ENCODE measurements around the gene IFNG-AS1.

The IFNG-AS1 gene

DNA sequence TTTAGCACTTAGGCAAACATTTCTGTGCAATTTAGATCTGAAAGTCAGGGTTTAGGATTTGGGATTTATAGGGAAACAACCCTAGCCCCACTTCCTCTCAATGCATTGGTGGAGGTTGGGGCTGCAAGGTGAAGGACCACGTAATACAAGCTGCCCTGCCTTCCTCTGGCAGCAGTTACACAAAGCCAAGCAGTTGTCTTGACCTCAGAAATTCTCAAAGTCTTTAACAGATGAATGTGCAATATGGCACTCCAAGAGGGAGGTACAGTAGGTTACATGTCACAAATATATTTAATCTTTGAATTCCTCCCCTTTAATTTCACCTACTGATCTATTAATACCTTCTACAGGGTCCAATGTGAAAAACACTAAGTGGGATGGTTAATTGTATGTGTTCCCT, 23.9 kb downstream of the IFNG-AS1 start (continued):
- TF ChIP-seq, protein P1, sequence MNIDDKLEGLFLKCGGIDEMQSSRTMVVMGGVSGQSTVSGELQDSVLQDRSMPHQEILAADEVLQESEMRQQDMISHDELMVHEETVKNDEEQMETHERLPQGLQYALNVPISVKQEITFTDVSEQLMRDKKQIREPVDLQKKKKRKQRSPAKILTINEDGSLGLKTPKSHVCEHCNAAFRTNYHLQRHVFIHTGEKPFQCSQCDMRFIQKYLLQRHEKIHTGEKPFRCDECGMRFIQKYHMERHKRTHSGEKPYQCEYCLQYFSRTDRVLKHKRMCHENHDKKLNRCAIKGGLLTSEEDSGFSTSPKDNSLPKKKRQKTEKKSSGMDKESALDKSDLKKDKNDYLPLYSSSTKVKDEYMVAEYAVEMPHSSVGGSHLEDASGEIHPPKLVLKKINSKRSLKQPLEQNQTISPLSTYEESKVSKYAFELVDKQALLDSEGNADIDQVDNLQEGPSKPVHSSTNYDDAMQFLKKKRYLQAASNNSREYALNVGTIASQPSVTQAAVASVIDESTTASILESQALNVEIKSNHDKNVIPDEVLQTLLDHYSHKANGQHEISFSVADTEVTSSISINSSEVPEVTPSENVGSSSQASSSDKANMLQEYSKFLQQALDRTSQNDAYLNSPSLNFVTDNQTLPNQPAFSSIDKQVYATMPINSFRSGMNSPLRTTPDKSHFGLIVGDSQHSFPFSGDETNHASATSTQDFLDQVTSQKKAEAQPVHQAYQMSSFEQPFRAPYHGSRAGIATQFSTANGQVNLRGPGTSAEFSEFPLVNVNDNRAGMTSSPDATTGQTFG (tag by site-specific recombination; IDR thresholded peaks at IDR 0.05; ENCODE audit: borderline replicate concordance) = no peak
- TF ChIP-seq, protein P2, sequence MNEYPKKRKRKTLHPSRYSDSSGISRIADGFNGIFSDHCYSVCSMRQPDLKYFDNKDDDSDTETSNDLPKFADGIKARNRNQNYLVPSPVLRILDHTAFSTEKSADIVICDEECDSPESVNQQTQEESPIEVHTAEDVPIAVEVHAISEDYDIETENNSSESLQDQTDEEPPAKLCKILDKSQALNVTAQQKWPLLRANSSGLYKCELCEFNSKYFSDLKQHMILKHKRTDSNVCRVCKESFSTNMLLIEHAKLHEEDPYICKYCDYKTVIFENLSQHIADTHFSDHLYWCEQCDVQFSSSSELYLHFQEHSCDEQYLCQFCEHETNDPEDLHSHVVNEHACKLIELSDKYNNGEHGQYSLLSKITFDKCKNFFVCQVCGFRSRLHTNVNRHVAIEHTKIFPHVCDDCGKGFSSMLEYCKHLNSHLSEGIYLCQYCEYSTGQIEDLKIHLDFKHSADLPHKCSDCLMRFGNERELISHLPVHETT (tag by site-specific recombination; IDR thresholded peaks at IDR 0.05) = no peak

- POLR2A ChIA-PET = no interaction called here
- no peaks in the 10 kb centered on the region for H3K4me1 ChIP-seq (ENCODE audit: control insufficient read depth, insufficient read depth, low read length)
- TF ChIP-seq PRDM1 (tag by site-specific recombination; IDR thresholded peaks at IDR 0.05) = no peak
- TF ChIP-seq ZNF791 (tag by site-specific recombination; IDR thresholded peaks at IDR 0.05) = no peak
- no peak for TF ChIP-seq ZNF132 (tag by site-specific recombination; IDR thresholded peaks at IDR 0.05; ENCODE audit: borderline replicate concordance)
- TF ChIP-seq ZNF221 (tag by site-specific recombination; IDR thresholded peaks at IDR 0.05; ENCODE audit: borderline replicate concordance) = no peak
- no peak for TF ChIP-seq SALL2 (tag by site-specific recombination; IDR thresholded peaks at IDR 0.05; ENCODE audit: borderline replicate concordance)
- no peak for TF ChIP-seq ZSCAN5A (tag by site-specific recombination; IDR thresholded peaks at IDR 0.05)
- TF ChIP-seq, protein P3, sequence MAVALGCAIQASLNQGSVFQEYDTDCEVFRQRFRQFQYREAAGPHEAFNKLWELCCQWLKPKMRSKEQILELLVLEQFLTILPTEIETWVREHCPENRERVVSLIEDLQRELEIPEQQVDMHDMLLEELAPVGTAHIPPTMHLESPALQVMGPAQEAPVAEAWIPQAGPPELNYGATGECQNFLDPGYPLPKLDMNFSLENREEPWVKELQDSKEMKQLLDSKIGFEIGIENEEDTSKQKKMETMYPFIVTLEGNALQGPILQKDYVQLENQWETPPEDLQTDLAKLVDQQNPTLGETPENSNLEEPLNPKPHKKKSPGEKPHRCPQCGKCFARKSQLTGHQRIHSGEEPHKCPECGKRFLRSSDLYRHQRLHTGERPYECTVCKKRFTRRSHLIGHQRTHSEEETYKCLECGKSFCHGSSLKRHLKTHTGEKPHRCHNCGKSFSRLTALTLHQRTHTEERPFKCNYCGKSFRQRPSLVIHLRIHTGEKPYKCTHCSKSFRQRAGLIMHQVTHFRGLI (tag by site-specific recombination; IDR thresholded peaks at IDR 0.05) = no peak
- no peak for TF ChIP-seq ZNF830 (tag by site-specific recombination; IDR thresholded peaks at IDR 0.05; ENCODE audit: low read depth)
- TF ChIP-seq ZNF121 (tag by site-specific recombination; IDR thresholded peaks at IDR 0.05) = no peak
- no peak for TF ChIP-seq ZNF658 (tag by site-specific recombination; IDR thresholded peaks at IDR 0.05)
- TF ChIP-seq ZNF37A (tag by site-specific recombination; IDR thresholded peaks at IDR 0.05) = no peak
- TF ChIP-seq ZNF112 (tag by site-specific recombination; IDR thresholded peaks at IDR 0.05) = no peak
- H3K27ac ChIP-seq (ENCODE audit: extremely low read depth, low read depth, low read length) = no peak overlapping the region
- H3K4me3 ChIP-seq (ENCODE audit: low read depth, low read length) = no peak overlapping the region
- CTCF ChIA-PET = interaction anchor here (0.6 kb wide), 1 partner anchor 26 kb away, joined by 4 read pairs; no protein-coding TSS in a partner anchor
- H3K9me3 ChIP-seq (ENCODE audit: control insufficient read depth, insufficient read depth, low read depth, low read length) = no peaks in the 10 kb centered on the region
- no peaks in the 10 kb centered on the region for H3K36me3 ChIP-seq (ENCODE audit: control insufficient read depth in 2 of 2, insufficient read depth in 1 of 2, low read length in 2 of 2)
These were observed 26.9 kb downstream of the IFNG-AS1 start for GRCh38 chr12:68016136-68016535.

DNA sequence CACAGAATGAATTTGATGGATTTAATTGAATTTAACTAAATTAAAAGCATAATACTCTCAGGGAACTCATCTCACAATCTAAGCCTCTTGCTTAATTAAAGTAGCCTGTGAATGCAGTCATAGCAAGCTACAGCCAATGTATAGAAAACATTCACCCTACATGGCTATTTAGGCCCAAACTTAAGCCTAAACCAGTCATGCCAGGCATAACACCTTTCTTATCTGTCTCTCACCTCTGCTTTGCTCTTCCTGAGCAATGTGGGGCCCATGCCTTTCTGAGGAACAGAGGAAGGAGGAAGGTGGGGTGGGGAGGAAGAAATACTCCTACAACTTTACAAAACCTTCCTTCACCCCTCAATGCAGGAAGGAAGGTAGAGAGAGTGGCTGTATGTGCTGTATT, 29.1 kb downstream of the IFNG-AS1 start:
- Histone ChIP-seq H3K4me3 (ENCODE audit: low read depth, low read length) (no peak overlapping the region), H3K27ac (ENCODE audit: extremely low read depth, low read depth, low read length) (no peak overlapping the region), H3K36me3 (ENCODE audit: control insufficient read depth in 2 of 2, insufficient read depth in 1 of 2, low read length in 2 of 2) (no peaks in the 10 kb centered on the region), H3K9me3 (ENCODE audit: control insufficient read depth, insufficient read depth, low read depth, low read length) (no peaks in the 10 kb centered on the region), H3K4me1 (ENCODE audit: control insufficient read depth, insufficient read depth, low read length) (no peaks in the 10 kb centered on the region)
- CTCF ChIA-PET = interaction anchor here (1.6 kb wide), 1 partner anchor 16 kb away, joined by 6 read pairs; no protein-coding TSS in a partner anchor
- POLR2A ChIA-PET = no interaction called here
- TF ChIP-seq ZNF596 (tag by site-specific recombination; IDR thresholded peaks at IDR 0.05) (no peak), ZNF169 (tag by site-specific recombination; IDR thresholded peaks at IDR 0.05) (no peak), ZNF394 (tag by site-specific recombination; IDR thresholded peaks at IDR 0.05; ENCODE audit: borderline replicate concordance) (no peak), ZNF19 (tag by site-specific recombination; IDR thresholded peaks at IDR 0.05; ENCODE audit: low read depth) (no peak), ZNF133 (tag by site-specific recombination; IDR thresholded peaks at IDR 0.05) (no peak), ZNF776 (tag by site-specific recombination; IDR thresholded peaks at IDR 0.05; ENCODE audit: borderline replicate concordance) (no peak), ZNF768 (tag by site-specific recombination; IDR thresholded peaks at IDR 0.05) (no peak), IKZF3 (tag by site-specific recombination; IDR thresholded peaks at IDR 0.05) (no peak), ZNF473 (tag by site-specific recombination; IDR thresholded peaks at IDR 0.05) (no peak)
- TF ChIP-seq, protein P4, sequence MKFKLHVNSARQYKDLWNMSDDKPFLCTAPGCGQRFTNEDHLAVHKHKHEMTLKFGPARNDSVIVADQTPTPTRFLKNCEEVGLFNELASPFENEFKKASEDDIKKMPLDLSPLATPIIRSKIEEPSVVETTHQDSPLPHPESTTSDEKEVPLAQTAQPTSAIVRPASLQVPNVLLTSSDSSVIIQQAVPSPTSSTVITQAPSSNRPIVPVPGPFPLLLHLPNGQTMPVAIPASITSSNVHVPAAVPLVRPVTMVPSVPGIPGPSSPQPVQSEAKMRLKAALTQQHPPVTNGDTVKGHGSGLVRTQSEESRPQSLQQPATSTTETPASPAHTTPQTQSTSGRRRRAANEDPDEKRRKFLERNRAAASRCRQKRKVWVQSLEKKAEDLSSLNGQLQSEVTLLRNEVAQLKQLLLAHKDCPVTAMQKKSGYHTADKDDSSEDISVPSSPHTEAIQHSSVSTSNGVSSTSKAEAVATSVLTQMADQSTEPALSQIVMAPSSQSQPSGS (tag by site-specific recombination; IDR thresholded peaks at IDR 0.05; ENCODE audit: low read depth) = no peak
- TF ChIP-seq, protein P5, sequence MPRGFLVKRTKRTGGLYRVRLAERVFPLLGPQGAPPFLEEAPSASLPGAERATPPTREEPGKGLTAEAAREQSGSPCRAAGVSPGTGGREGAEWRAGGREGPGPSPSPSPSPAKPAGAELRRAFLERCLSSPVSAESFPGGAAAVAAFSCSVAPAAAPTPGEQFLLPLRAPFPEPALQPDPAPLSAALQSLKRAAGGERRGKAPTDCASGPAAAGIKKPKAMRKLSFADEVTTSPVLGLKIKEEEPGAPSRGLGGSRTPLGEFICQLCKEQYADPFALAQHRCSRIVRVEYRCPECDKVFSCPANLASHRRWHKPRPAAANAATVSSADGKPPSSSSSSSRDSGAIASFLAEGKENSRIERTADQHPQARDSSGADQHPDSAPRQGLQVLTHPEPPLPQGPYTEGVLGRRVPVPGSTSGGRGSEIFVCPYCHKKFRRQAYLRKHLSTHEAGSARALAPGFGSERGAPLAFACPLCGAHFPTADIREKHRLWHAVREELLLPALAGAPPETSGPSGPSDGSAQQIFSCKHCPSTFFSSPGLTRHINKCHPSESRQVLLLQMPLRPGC (tag by site-specific recombination; IDR thresholded peaks at IDR 0.05) = no peak
